ENCODE data around the gene PAX8. TPM values are rescaled to one million over a fixed set of nuclear protein-coding genes. Genes with fewer than 3 reads are reported as not detected.

The PAX8 gene
- total RNA-seq, 1 donor = 0.09 TPM

- peak; percentile 83 for DNase-seq (ENCODE audit: low read depth)
Observed at GRCh38 chr2:113248997-113249770, 29.5 kb downstream of the PAX8 start.

GRCh38 chr2:113246606-113247005 is 32.1 kb downstream of the PAX8 start:
- TF ChIP-seq, protein P1, sequence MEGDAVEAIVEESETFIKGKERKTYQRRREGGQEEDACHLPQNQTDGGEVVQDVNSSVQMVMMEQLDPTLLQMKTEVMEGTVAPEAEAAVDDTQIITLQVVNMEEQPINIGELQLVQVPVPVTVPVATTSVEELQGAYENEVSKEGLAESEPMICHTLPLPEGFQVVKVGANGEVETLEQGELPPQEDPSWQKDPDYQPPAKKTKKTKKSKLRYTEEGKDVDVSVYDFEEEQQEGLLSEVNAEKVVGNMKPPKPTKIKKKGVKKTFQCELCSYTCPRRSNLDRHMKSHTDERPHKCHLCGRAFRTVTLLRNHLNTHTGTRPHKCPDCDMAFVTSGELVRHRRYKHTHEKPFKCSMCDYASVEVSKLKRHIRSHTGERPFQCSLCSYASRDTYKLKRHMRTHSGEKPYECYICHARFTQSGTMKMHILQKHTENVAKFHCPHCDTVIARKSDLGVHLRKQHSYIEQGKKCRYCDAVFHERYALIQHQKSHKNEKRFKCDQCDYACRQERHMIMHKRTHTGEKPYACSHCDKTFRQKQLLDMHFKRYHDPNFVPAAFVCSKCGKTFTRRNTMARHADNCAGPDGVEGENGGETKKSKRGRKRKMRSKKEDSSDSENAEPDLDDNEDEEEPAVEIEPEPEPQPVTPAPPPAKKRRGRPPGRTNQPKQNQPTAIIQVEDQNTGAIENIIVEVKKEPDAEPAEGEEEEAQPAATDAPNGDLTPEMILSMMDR (IDR thresholded peaks at IDR 0.05; ENCODE audit: insufficient read depth, low read length) = no peak
- DNase-seq (ENCODE audit: low read depth) = no peak
- H3K4me3 ChIP-seq (ENCODE audit: low read depth, low read length) = no peak overlapping the region

More at GRCh38 chr2:113248997-113249770, 29.5 kb downstream of the PAX8 start:
- TF ChIP-seq, protein P1 (IDR thresholded peaks at IDR 0.05; ENCODE audit: insufficient read depth, low read length) = peak; percentile 95
- no peak overlapping the region for H3K4me3 ChIP-seq (ENCODE audit: low read depth, low read length)

DNA sequence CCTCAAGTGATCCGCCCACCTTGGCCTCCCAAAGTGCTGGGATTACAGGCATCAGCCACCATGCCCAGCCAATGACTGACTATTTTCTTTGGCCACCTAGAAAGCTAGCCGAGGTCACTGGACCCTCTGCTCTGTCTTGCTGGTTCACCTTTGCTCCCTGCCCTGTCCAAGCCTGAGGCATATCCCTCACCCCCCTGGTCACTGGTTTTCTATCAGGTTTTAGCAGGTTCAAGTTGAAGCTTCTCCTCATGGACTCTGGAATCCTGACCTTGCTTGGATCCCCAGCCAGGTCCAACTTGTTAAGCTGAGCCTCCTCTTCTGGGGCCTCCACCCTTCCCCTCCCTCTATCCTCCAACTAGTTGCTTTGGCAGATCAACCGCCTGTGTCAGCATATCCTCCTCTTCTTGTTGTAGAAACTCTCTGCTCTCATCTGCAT is 33.4 kb downstream of the PAX8 start:
- no peak for DNase-seq (ENCODE audit: low read depth)
- H3K4me3 ChIP-seq (ENCODE audit: low read depth, low read length) = no peak overlapping the region
- TF ChIP-seq, protein P1 (IDR thresholded peaks at IDR 0.05; ENCODE audit: insufficient read depth, low read length) = no peak

GRCh38 chr2:113242327-113242726 is 36.4 kb downstream of the PAX8 start:
- TF ChIP-seq, protein P1 (IDR thresholded peaks at IDR 0.05; ENCODE audit: insufficient read depth, low read length) = no peak
- DNase-seq (ENCODE audit: low read depth) = no peak
- no peak overlapping the region for H3K4me3 ChIP-seq (ENCODE audit: low read depth, low read length)

DNA sequence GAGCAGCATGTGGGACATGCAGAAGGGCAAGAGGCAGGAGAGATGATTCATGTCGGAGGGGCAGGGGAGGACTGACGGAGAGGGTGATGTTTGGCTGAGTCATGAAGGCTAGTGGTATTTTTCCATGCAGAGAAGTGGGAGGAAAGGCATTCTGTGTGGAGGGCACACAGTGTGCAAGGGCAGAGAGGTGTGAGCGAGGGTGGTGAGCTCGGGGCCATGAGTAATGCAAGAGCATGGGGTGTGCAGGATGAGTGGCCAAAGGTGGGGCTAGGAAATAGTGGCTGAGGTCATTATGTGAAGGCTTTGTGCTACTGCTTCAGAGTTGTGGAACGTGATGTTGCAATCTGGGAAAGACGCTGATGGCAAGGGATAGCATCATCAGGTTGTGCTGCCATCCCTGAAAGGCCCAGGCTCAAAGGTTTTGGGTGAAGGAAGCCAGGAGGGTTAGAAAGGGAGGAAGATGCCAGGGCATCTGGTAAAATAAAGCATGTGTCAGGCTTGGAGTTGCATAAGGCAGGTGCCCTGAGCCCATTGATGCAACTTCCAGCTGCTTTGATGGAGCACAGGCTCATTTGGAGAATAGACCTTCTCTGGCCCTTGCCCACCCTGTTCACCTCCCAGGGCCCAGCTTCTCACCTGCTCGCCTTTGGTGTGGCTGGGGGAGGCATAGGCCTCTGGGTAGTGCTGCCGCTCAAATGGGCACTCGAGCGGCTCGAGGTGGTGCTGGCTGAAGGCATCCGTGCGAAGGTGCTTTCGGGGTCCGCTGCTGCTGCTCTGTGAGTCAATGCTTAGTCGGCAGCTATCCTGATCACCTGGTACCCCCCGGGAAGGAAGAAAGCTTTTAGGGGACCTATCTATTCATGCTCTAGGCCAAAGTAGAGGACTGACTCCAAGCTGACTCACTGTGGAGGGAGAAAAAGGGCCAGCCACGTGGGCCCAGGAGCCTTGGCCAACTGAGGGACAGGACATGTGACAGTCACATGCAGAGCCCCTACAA is 37.5 kb downstream of the PAX8 start:
- TF ChIP-seq, protein P1 (IDR thresholded peaks at IDR 0.05; ENCODE audit: insufficient read depth, low read length) = no peak
- no peak overlapping the region for H3K4me3 ChIP-seq (ENCODE audit: low read depth, low read length)
- peak; percentile 98 for DNase-seq (ENCODE audit: low read depth)

DNA sequence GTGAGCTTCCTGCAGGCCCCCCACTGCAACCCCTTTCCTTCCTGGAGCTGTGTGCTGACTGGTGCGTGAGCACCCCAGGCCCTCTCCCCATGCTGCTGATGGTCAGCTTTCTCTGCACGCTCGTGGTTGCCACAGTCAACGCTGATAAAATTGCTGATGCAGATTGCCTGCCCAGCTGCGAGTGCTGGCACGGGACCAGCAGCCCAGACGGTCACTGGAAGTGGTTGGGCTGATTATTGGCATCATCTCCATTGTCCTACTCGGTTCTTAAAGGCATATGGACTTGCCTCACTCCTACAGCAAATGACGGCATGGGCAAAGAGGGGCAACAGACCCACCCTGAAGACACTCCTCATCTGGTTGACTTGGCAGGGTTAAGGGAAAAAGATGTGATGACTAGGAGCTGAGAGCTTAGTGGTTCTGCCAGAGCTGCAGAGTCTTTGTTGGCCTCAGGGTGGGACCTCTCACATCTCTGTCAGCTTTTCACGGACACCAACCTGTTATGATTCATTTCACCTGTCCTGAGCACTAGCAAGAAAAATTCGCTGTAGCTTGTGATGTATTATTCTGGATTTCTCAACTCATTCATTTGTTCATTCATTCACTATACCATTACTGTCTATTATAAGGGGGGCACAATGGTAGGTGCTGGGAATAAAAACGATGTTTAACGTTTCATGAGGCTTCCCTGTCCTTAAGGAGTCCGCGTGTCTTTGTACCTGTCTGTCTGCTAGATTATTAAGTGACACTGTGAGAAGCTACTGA is 38.4 kb downstream of the PAX8 start:
- peak; percentile 97 for DNase-seq (ENCODE audit: low read depth)
- peak overlapping the region; percentile 15 for H3K4me3 ChIP-seq (ENCODE audit: low read depth, low read length)
- TF ChIP-seq, protein P1 (IDR thresholded peaks at IDR 0.05; ENCODE audit: insufficient read depth, low read length) = peak; percentile 13

Data from fibroblast of the aortic adventitia (primary cell).